ENCODE measurements around the gene TXNDC15. TPM values are rescaled to one million over a fixed set of nuclear protein-coding genes. Genes with fewer than 3 reads are reported as not detected.
A peak's percentile ranks its signal among the peaks of the same experiment; 100 is the strongest.
"Not testable (repeated sequence)": the region's sequence is repeated elsewhere in the genome, so short reads cannot be mapped to it uniquely, and the experiment has no call there.

TXNDC15 gene
- total RNA-seq, 5 donors from 2014 or later (not counting 1 experiment from before 2014, with no cell fraction given): 25.5 to 49.1 (median 38.4) TPM

DNA sequence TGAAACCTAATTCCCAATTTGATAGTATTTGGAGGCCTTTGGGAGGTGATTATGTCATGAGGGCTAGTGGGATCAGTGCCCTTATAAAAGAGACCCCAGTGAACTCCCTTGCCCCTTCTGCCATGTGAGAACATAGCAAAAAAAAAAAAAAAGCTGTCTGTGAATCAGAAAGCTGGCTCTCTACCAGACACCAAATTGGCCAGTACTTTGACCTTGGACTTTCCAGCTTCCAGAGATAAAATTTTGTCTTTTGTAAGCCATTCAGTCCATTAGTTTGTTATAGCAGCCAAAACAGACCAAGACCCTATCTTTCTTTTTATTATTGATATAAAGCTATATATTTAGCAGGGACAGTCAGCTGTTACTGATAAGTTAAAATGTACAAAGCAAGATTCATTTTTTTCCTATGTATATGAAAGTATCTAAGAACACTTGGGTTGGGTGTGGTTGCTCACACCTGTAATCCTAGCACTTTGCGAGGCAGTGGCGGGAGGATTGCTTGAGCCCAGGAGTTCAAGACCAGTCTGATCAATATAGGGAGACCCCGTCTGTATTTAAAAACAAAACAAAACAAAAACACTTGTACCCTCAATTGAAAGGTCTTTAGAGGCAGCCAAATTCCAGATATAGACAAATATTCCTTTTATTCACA is 36.5 kb upstream of the TXNDC15 start:
- Mint-ChIP-seq H3K9me3 (no peaks in the 10 kb centered on the region), H3K27me3 (no peaks in the 10 kb centered on the region), H3K27ac (no peak overlapping the region), H3K36me3 (peaks cover 31% of the 10 kb centered on the region), H3K4me1 (no peaks in the 10 kb centered on the region), H3K4me3 (no peak overlapping the region)
- POLR2A ChIA-PET: interaction anchor here (0.6 kb wide), 4 partner anchors 10 to 126 kb away, joined by 3 to 5 read pairs (median 4); no protein-coding TSS in a partner anchor
- no CpG with 5 or more reads among the region's 3 CpGs for WGBS (ENCODE audit: insufficient coverage)
- ATAC-seq (replicated peaks in 1 of 4) (no peak), DNase-seq (no peak)
- CTCF ChIA-PET: interaction anchor here (0.6 to 0.7 kb wide), 4 partner anchors 15 to 551 kb away, joined by 3 to 7 read pairs (median 4); partner anchors contain the start of gene PCBD2 (in 1 of the 2)
- H3K27ac ChIP-seq (ENCODE audit: low read length): no peak overlapping the region
- no peaks in the 10 kb centered on the region for H3K27me3 ChIP-seq (replicated peaks in 1 of 2; ENCODE audit: control insufficient read depth in 2 of 2, extremely low read depth in 1 of 2, insufficient read depth in 2 of 2, low read length in 1 of 2)
- no peak overlapping the region for H3K4me3 ChIP-seq (ENCODE audit: control insufficient read depth in 1 of 2, extremely low read depth in 1 of 2, low read length in 1 of 2)
- no peaks in the 10 kb centered on the region for H3K4me1 ChIP-seq (ENCODE audit: control insufficient read depth in 1 of 2, extremely low read depth in 1 of 2, insufficient read depth in 2 of 2, low read length in 2 of 2)
- H3K9me3 ChIP-seq: no peaks in the 10 kb centered on the region
- peaks cover 5 to 34% of the 10 kb centered on the region in 2 donors for H3K36me3 ChIP-seq (ENCODE audit: control insufficient read depth in 2 of 2, extremely low read depth in 1 of 2, insufficient read depth in 1 of 2, low read length in 1 of 2)

DNA sequence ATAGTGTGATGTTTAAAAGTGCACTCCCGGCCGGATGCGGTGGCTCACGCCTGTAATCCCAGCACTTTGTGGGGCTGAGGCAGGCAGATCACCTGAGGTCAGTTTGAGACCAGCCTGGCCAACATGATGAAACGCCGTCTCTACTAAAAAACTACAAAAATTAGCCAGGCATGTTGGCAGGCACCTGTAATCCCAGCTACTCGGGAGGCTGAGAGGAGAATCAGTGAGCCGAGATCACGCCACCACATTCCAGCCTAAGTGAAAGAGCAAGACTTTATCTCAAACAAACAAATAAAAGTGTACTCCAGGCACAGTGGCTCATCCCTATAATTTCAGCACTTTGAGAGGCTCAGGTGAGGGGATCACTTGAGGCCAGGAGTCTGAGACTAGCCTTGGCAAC is 35.8 kb upstream of the TXNDC15 start:
- ATAC-seq (replicated peaks in 1 of 4); H3K4me1 ChIP-seq (ENCODE audit: control insufficient read depth in 1 of 2, extremely low read depth in 1 of 2, insufficient read depth in 2 of 2, low read length in 2 of 2); DNase-seq; H3K4me3 ChIP-seq (ENCODE audit: control insufficient read depth in 1 of 2, extremely low read depth in 1 of 2, low read length in 1 of 2); H3K27me3 Mint-ChIP-seq; H3K27ac Mint-ChIP-seq; H3K4me1 Mint-ChIP-seq; H3K27ac ChIP-seq (ENCODE audit: low read length); H3K4me3 Mint-ChIP-seq; H3K27me3 ChIP-seq (replicated peaks in 1 of 2; ENCODE audit: control insufficient read depth in 2 of 2, extremely low read depth in 1 of 2, insufficient read depth in 2 of 2, low read length in 1 of 2); H3K9me3 Mint-ChIP-seq; H3K9me3 ChIP-seq; POLR2A ChIA-PET: not testable (repeated sequence)
- WGBS (ENCODE audit: insufficient coverage): 97% methylated on average over 9 of the region's 9 CpGs
- peaks cover 5 to 28% of the 10 kb centered on the region in 2 donors for H3K36me3 ChIP-seq (ENCODE audit: control insufficient read depth in 2 of 2, extremely low read depth in 1 of 2, insufficient read depth in 1 of 2, low read length in 1 of 2)
- CTCF ChIA-PET: interaction anchor here in 1 of 2 donors (0.6 kb wide), 1 partner anchor 67 kb away, joined by 3 read pairs; the partner anchor contains the start of gene PCBD2
- H3K36me3 Mint-ChIP-seq: peaks cover 28% of the 10 kb centered on the region

DNA sequence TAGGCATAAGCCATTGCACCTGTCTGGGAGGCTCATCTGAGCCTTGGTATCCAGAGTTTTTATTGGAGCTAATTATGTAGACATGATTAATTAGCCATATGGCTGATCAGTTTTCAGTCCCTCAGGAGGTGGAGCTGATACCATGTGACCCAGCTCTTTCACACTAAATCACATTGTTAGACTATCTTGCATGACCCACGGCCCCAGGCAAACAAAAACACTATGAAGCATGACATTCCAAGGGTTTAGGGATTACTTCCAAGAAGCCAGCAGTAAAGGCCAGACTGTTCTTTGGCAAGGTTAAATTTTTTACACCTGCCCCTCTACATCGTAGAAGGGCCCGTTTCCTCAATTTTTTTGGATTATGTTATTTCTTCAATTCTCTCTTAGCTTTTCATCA is 33.4 kb upstream of the TXNDC15 start:
- H3K27ac Mint-ChIP-seq: peak overlapping the region in 1 of 2 donors; percentile 16
- no peak for ATAC-seq (replicated peaks in 1 of 4)
- POLR2A ChIA-PET: no interaction called here

DNA sequence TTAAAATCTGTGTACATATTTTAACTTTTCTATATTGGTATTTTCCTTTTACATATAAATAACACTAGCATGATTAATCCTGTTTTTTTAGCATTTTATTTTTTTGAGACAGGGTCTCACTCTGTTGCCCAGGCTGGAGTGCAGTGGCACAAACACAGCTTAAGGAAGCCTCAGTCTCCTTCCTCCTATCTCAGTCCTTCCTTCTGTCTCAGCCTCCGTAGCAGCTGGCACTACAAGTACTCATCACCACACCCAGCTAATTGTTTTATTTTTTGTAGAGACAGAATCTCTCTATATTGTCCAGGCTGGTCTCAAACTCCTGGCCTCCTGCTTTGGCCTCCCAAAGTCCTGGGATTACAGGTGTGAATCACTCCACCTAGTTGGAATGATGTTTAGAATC is 29.9 kb upstream of the TXNDC15 start:
- H3K27me3 ChIP-seq (replicated peaks in 1 of 2; ENCODE audit: control insufficient read depth in 2 of 2, extremely low read depth in 1 of 2, insufficient read depth in 2 of 2, low read length in 1 of 2): no peaks in the 10 kb centered on the region
- peaks cover 8 to 29% of the 10 kb centered on the region in 2 experiments for H3K4me1 ChIP-seq (ENCODE audit: control insufficient read depth in 1 of 2, extremely low read depth in 1 of 2, insufficient read depth in 2 of 2, low read length in 2 of 2)
- no peak overlapping the region for H3K4me3 ChIP-seq (ENCODE audit: control insufficient read depth in 1 of 2, extremely low read depth in 1 of 2, low read length in 1 of 2)
- WGBS (ENCODE audit: insufficient coverage): no CpG with 5 or more reads among the region's 1 CpG
- no peak for DNase-seq
- ATAC-seq (replicated peaks in 1 of 4): no peak
- peaks cover 0 to 18% of the 10 kb centered on the region in 2 donors for H3K36me3 ChIP-seq (ENCODE audit: control insufficient read depth in 2 of 2, extremely low read depth in 1 of 2, insufficient read depth in 1 of 2, low read length in 1 of 2)
- H3K36me3 Mint-ChIP-seq: peaks cover 9% of the 10 kb centered on the region
- H3K9me3 Mint-ChIP-seq: no peaks in the 10 kb centered on the region
- H3K27ac ChIP-seq (ENCODE audit: low read length): no peak overlapping the region
- H3K9me3 ChIP-seq: no peaks in the 10 kb centered on the region
- ChIA-PET POLR2A (interaction anchor here in 1 of 2 donors (0.5 kb wide), 1 partner anchor 1500 kb away, joined by 3 read pairs; no protein-coding TSS in a partner anchor), CTCF (interaction anchor here in 1 of 2 donors (0.6 kb wide), 1 partner anchor 150 kb away, joined by 5 read pairs; no protein-coding TSS in a partner anchor)
- no peaks in the 10 kb centered on the region for H3K27me3 Mint-ChIP-seq
- peak overlapping the region; percentile 3 to 19 for H3K27ac Mint-ChIP-seq
- H3K4me1 Mint-ChIP-seq: peaks cover 23 to 28% (median 25%) of the 10 kb centered on the region in 3 donors
- H3K4me3 Mint-ChIP-seq: no peak overlapping the region

More for the DNA sequence above, 33.4 kb upstream of the TXNDC15 start:
- H3K27me3 ChIP-seq (replicated peaks in 1 of 2; ENCODE audit: control insufficient read depth in 2 of 2, extremely low read depth in 1 of 2, insufficient read depth in 2 of 2, low read length in 1 of 2): no peaks in the 10 kb centered on the region
- no peaks in the 10 kb centered on the region for H3K9me3 ChIP-seq
- peaks cover 4 to 10% of the 10 kb centered on the region in 2 experiments for H3K4me1 ChIP-seq (ENCODE audit: control insufficient read depth in 1 of 2, extremely low read depth in 1 of 2, insufficient read depth in 2 of 2, low read length in 2 of 2)
- H3K27ac ChIP-seq (ENCODE audit: low read length): no peak overlapping the region
- no peak overlapping the region for H3K4me3 Mint-ChIP-seq
- CTCF ChIA-PET: interaction anchor here in 1 of 2 donors (0.6 kb wide), 1 partner anchor 141 kb away, joined by 4 read pairs; no protein-coding TSS in a partner anchor
- WGBS (ENCODE audit: insufficient coverage): 100% methylated on average over 1 of the region's 3 CpGs
- H3K36me3 ChIP-seq (ENCODE audit: control insufficient read depth in 2 of 2, extremely low read depth in 1 of 2, insufficient read depth in 1 of 2, low read length in 1 of 2): peaks cover 5 to 15% of the 10 kb centered on the region in 2 donors
- DNase-seq: no peak
- peaks cover 9% of the 10 kb centered on the region in 3 donors for H3K4me1 Mint-ChIP-seq
- no peaks in the 10 kb centered on the region for H3K27me3 Mint-ChIP-seq
- H3K4me3 ChIP-seq (ENCODE audit: control insufficient read depth in 1 of 2, extremely low read depth in 1 of 2, low read length in 1 of 2): no peak overlapping the region
- H3K36me3 Mint-ChIP-seq: peaks cover 23% of the 10 kb centered on the region
- H3K9me3 Mint-ChIP-seq: no peaks in the 10 kb centered on the region

DNA sequence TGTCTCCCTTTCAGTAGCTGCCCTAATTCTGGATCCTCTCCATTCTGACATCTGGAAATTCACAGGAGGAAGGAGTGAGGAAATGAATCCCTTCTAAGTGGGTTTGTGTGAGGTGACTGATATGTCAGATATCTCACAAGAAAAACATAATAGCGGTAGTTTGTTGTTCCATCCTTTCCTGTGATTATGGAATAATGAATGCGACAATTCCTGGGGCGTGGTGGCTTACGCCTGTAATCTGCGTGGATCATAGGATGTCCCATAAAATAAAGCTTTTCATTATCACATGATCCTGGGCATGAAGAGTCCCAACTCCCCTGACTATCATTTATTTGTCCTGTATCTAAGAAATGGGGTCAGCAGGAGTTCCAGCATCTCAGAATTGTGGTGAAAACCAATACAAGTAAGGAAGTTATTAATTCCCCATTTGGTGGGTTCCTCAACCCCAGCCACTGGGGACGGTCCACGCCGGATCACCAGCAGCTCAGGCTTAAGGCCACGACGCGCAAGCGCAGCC is 28.8 kb upstream of the TXNDC15 start:
- DNase-seq (no peak), ATAC-seq (replicated peaks in 1 of 4) (no peak)
- H3K27me3 Mint-ChIP-seq: no peaks in the 10 kb centered on the region
- POLR2A ChIA-PET: interaction anchor here (0.6 to 1.1 kb wide), 7 partner anchors 8 to 84 kb away, joined by 3 to 10 read pairs (median 4); partner anchors contain the start of genes PCBD2 (in 1 of the 2) and TXNDC15 (in 1 of the 2)
- peaks cover 27 to 34% (median 29%) of the 10 kb centered on the region in 3 donors for H3K4me1 Mint-ChIP-seq
- Histone ChIP-seq H3K9me3 (no peaks in the 10 kb centered on the region), H3K36me3 (ENCODE audit: control insufficient read depth in 2 of 2, extremely low read depth in 1 of 2, insufficient read depth in 1 of 2, low read length in 1 of 2) (peaks cover 0 to 14% of the 10 kb centered on the region in 2 donors), H3K27me3 (replicated peaks in 1 of 2; ENCODE audit: control insufficient read depth in 2 of 2, extremely low read depth in 1 of 2, insufficient read depth in 2 of 2, low read length in 1 of 2) (no peaks in the 10 kb centered on the region), H3K4me3 (ENCODE audit: control insufficient read depth in 1 of 2, extremely low read depth in 1 of 2, low read length in 1 of 2) (peak overlapping the region; percentile 66 to 96), H3K4me1 (ENCODE audit: control insufficient read depth in 1 of 2, extremely low read depth in 1 of 2, insufficient read depth in 2 of 2, low read length in 2 of 2) (peaks cover 8 to 31% of the 10 kb centered on the region in 2 experiments), H3K27ac (ENCODE audit: low read length) (peak overlapping the region; percentile 85)
- CTCF ChIA-PET: interaction anchor here in 1 of 2 donors (0.6 to 1.3 kb wide), 6 partner anchors 27 to 107 kb away, joined by 3 to 7 read pairs (median 4); partner anchors contain the start of genes CAMLG and PCBD2
- peak overlapping the region; percentile 96 to 97 for H3K27ac Mint-ChIP-seq
- H3K9me3 Mint-ChIP-seq: no peaks in the 10 kb centered on the region
- peak overlapping the region; percentile 81 to 93 (median 92) for H3K4me3 Mint-ChIP-seq
- 3% methylated on average over 8 of the region's 12 CpGs for WGBS (ENCODE audit: insufficient coverage)
- H3K36me3 Mint-ChIP-seq: peaks cover 7% of the 10 kb centered on the region
